Hematopoietic multipotent progenitor cell treated with erythropoietin and hydrocortisone succinate and interleukin-3 and kit ligand, for 4 days (in vitro differentiated cells): ENCODE measurements around the gene TCF25.

Source experiments
- DNase-seq: peaks from one replicate; pipeline ENCODE4 v3.0.0-alpha.2; 2015

The TCF25 gene

GRCh38 chr16:89881368-89881730, 8.0 kb downstream of the TCF25 start:
- no peak for DNase-seq

DNA sequence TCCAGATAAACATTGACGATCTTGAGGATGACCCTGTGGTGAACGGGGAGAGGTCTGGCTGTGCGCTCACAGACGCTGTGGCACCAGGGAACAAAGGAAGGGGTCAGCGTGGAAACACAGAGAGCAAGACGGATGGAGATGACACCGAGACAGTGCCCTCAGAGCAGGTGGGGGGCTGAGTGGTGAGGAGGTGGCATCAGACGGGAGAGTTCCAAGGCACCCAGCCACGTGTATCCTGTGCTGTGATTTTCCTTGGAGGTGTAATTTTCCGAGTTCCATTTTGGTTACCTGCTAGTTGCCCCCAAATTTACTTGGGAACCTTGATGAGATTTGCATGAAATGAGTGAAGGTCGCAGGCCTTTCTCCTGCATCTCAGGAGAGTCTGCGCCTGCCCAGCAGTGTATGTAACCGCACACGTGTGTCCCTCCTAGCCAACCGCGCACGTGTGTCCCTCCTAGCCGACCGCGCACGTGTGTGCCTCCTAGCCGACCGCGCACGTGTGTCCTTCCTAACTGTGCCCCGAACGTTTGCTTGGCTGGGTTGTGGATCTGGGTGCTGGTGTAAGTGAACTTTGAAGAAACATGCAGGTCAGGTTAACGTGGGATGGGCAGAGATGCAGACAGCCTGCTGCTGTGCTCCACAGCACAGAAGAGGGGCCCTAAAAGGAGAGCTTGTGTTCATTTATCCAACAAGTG, 10.1 kb downstream of the TCF25 start:
- no peak for DNase-seq

GRCh38 chr16:89884041-89884421, 10.6 kb downstream of the TCF25 start:
- no peak for DNase-seq

GRCh38 chr16:89887243-89887642, 13.9 kb downstream of the TCF25 start:
- DNase-seq = no peak

- no peak for DNase-seq
These were observed 16.8 kb downstream of the TCF25 start for GRCh38 chr16:89890200-89890599.

DNA sequence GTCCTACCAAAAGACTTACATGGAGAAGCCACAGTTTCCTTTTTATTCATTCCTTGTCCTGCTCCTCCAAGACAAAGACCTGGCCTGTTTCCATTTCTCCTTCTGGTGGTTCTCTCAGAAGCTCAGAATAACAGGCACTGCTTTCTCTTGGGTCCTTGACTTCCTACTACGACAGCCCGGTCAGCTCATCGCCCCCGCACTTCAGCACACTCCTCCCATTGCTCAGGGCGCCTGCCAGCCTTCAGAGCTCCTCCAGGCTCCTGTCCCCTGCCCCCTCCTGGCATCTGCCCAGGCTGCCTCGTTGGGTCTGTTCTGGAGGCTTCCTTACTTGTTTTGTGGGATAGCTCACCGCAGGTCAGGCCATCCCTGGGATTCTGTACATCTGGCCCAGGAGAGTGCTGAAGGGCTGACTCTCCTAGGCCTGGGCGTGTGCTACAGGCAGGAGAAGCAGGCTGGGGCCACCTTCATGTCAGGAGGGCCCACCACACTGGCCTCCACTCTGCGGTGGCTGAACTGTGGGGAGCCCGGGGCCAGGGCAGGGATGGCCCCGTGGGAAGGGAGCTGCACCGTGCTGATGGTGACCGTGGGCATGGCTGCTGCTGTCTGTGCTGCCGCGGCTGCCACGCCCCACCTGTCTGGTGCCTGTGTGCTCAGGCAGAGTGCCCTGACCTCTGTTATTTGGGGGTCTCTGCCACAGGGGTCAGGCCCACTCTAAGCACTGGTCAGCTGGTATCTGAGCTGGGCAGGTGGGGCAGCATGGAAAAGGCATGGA, 17.7 kb downstream of the TCF25 start:
- DNase-seq = no peak

- no peak for DNase-seq
These were observed 18.8 kb downstream of the TCF25 start for GRCh38 chr16:89892055-89892630.

GRCh38 chr16:89892635-89893034, 19.2 kb downstream of the TCF25 start:
- DNase-seq = no peak

DNA sequence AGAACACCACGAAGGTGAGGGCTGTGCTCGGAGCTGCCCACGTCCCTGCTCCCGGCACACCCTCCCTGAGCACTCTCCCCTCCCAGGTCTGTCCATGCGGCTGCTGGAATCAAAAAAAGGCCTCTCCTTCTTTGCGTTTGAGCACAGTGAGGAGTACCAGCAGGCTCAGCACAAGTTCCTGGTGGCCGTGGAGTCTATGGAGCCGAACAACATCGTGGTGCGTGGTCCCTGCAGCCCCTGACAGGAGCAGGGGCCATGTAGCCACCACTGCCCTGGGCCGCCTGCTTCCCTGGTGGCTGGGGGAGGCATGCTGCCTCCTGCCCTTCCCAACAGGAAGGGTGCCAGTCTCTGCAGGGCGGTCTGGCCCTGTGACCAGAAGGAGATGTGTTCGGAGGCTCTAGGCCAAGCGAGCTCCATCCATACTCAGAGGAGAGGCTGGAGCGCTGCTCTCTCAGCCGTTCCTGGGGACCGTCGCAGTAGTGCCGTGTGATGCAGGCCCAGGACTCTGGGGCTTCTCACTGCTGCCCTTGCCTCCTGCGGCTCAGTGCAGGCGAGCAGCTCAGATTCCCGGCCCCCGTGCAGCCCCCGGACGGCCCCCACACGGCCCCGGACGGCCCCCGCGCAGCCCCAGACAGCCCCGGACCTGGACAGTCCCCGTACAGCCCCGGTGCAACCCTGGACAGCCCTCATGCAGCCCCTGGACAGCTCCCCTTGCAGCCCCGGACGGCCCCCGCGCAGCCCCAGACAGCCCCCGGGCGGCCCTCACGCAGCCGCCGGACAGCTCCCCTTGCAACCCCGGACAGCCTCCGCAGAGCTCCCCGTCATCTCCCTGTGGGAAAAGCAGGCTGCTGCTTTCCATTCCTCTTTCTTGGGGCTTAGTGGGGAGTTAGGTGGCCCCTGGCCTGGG, 20.5 kb downstream of the TCF25 start:
- no peak for DNase-seq

- no peak for DNase-seq
These were observed 22.3 kb downstream of the TCF25 start for GRCh38 chr16:89895482-89896250.

- no peak for DNase-seq
These were observed 23.8 kb downstream of the TCF25 start for GRCh38 chr16:89897204-89897603.

DNA sequence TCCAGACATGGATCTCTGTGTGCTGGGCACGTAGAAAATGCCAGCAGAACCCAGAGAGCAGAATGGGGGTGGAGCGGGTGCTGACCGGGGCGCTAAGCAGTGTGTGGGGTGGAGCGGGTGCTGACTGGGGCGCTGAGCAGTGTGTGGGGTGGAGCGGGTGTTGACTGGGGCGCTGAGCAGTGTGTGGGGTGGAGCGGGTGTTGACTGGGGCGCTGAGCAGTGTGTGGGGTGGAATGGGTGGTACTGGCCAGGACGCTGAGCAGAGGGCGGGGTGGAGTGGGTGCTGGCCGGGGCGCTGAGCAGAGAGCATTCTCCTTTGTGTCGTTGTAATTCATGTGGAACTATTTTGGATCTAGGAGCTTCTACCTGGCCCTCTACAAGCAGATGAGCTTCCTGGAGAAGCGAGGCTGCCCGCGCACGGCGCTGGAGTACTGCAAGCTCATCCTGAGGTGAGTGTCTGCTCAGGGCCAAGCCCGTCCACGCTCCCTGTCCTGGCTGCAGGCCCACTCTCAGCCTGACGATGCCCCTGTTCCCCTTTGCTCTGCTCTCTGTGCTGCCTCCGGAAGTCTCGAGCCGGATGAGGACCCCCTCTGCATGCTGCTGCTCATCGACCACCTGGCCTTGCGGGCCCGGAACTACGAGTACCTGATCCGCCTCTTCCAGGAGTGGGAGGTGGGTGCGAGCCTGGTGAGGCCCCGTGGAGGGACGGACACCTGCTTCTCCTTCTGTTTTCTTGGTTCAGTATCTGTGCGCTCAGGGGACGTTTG, 25.0 kb downstream of the TCF25 start:
- no peak for DNase-seq

DNA sequence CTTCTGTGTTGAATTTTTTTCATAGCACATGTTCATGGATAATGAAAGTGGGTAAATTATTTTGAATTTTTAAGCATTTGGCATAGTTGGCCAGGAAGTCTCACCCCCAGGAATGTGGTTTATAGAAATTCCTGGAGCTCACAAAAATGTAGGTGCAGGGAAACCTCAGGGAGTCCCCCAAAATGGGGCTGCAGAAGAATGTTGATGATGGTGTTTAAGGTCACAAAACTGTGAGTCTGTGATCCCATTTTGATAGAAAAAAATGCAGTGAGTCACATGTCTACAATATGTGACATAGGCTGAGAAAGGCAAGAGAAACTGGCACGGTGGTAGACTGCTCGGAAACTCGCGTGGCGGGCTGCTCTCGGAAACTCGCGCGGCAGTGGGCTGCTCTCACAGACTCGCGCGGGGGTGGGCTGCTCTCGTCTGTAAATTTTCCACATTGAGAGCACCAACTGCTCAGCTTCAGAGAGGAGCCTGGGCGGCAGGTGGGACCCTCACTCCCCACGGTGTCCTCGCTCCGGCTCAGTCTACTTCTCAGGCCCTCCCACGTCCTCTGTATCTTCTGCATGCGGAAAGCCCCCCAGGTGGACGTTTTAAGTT, 26.6 kb downstream of the TCF25 start:
- DNase-seq = no peak

- DNase-seq = no peak
These were observed 27.5 kb downstream of the TCF25 start for GRCh38 chr16:89900885-89901284.

GRCh38 chr16:89902980-89903379, 29.6 kb downstream of the TCF25 start:
- no peak for DNase-seq

DNA sequence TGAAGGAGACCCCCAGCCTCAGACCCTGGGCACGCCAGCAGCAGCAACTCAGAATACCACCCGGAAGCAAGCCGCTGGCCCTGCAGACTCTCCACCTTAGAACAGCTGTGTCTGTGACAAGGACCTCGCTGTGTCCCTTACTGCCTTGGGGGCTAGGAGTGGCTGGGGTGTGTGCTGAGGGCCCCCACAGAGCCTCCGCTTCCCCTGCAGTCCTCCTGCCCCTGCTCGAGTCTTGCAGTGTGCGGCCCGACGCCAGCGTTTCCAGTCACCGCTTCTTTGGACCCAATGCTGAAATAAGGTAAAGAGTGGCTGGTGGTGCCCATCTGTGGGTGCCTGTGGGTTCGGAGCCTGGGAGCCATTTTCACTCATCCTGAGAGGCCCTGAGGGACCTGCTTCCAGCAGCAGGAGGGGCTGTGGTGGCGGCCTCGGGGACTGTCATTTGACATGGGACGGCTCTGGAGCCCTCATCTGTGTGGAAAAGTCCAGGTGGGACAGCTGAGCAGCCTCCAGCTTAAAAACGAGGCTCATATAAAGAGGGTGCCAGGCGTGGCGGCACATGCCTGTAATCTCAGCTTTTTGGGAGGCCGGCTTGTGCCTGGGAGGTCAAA, 30.6 kb downstream of the TCF25 start:
- DNase-seq = no peak

DNA sequence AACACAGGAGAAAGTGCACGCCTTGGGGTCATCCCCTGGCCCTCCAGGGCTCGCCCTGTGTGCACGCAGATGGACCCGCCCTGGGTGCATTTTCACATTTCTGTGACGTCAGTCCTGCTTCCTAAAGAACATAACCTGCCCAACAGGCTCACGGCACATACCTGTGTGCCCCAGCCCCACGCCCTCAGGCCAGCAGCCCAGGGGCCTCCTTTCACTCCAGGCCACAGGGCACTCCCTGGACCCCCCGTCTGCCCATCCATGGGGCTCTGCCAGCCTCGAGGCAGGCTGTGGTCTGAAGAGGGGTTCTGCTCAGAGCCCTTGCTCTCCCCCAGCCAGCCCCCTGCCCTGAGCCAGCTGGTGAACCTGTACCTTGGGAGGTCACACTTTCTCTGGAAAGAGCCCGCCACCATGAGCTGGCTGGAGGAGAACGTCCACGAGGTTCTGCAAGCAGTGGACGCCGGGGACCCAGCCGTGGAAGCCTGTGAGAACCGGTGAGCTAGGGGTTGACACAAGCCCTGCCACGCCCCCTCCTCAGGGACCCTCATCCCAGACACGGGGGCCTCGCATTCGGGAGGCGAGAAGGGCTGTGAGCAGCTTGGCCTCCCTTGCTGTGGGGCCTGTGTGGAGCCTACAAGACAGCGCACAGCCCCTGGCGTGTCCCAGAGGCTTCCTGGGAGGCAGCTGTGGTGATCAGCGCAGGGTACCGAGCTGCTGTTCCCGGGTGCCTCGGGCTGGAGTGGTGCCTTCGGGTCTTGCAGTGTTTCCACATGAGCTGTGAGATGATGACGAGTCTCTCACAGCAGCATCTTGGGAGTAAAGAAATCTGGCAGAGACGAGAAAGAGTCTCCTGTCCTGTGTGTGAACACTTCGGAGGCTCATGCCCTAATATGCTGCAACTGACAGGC, 31.5 kb downstream of the TCF25 start:
- DNase-seq = no peak

- no peak for DNase-seq
These were observed 32.2 kb downstream of the TCF25 start for GRCh38 chr16:89905511-89906139.
